ENCODE results near the gene UNC45A. TPM values are rescaled to one million over a fixed set of nuclear protein-coding genes. Genes with fewer than 3 reads are reported as not detected.

Gene UNC45A
- total RNA-seq, 4 donors from 2014 or later = 45.6 to 78.4 (median 55.3) TPM

- H3K27ac ChIP-seq = peak overlapping the region; percentile 90 to 99 (median 94)
- H3K9me3 ChIP-seq = no peaks in the 10 kb centered on the region
- H3K4me1 ChIP-seq = peaks cover 0 to 23% (median 16%) of the 10 kb centered on the region in 4 donors
- no peak for TF ChIP-seq POLR2A (IDR thresholded peaks at IDR 0.05)
- no peak for TF ChIP-seq CTCF (IDR thresholded peaks at IDR 0.05)
- DNase-seq = no peak
- H3K4me3 ChIP-seq = peak overlapping the region; percentile 70 to 89 (median 82)
- no peaks in the 10 kb centered on the region for H3K27me3 ChIP-seq
- H3K36me3 ChIP-seq = peaks cover 0 to 50% (median 0%) of the 10 kb centered on the region in 3 donors
These were observed 19.0 kb downstream of the UNC45A start for GRCh38 chr15:90953947-90954711.

- TF ChIP-seq POLR2A (IDR thresholded peaks at IDR 0.05) = peak; percentile 47 to 60
- no peak for TF ChIP-seq CTCF (IDR thresholded peaks at IDR 0.05)
- H3K27ac ChIP-seq = peak within 1 kb of the TSS; percentile 90 to 99 (median 94)
- H3K4me3 ChIP-seq = peak within 1 kb of the TSS; percentile 70 to 89 (median 82)
- peaks cover 0 to 42% (median 0%) of the 10 kb centered on the region in 3 donors for H3K36me3 ChIP-seq
- DNase-seq = peak; percentile 94 to 98 (median 96)
- no peaks in the 10 kb centered on the region for H3K27me3 ChIP-seq
- no peaks in the 10 kb centered on the region for H3K9me3 ChIP-seq
- H3K4me1 ChIP-seq = peaks cover 0 to 23% (median 16%) of the 10 kb centered on the region in 4 donors
These were observed 19.9 kb downstream of the UNC45A start, which contains the start of gene RCCD1 for GRCh38 chr15:90954712-90955623. TSS of gene RCCD1 (plus strand) at chr15:90954884. CDS start at chr15:90956735, 1,851 bp downstream.

GRCh38 chr15:90955624-90956273 is 20.7 kb downstream of the UNC45A start:
- Histone ChIP-seq H3K4me1 (peaks cover 0 to 23% (median 16%) of the 10 kb centered on the region in 4 donors), H3K9me3 (no peaks in the 10 kb centered on the region), H3K4me3 (peak overlapping the region; percentile 70 to 89 (median 82)), H3K36me3 (peaks cover 0 to 42% (median 0%) of the 10 kb centered on the region in 3 donors), H3K27ac (peak overlapping the region in 3 of 4 donors; percentile 7 to 99 (median 52)), H3K27me3 (no peaks in the 10 kb centered on the region)
- TF ChIP-seq CTCF (IDR thresholded peaks at IDR 0.05) (no peak), POLR2A (IDR thresholded peaks at IDR 0.05) (no peak)
- no peak for DNase-seq

- Histone ChIP-seq H3K36me3 (peaks cover 0 to 42% (median 0%) of the 10 kb centered on the region in 3 donors), H3K27ac (peak overlapping the region; percentile 7 to 52 (median 30)), H3K4me3 (peak overlapping the region; percentile 39 to 74 (median 56)), H3K4me1 (peaks cover 0 to 23% (median 16%) of the 10 kb centered on the region in 4 donors), H3K27me3 (no peaks in the 10 kb centered on the region), H3K9me3 (no peaks in the 10 kb centered on the region)
- DNase-seq = peak; percentile 69 to 87 (median 84)
- TF ChIP-seq CTCF (IDR thresholded peaks at IDR 0.05) (peak; percentile 78 to 97 (median 88)), POLR2A (IDR thresholded peaks at IDR 0.05) (no peak)
These were observed 21.4 kb downstream of the UNC45A start for GRCh38 chr15:90956274-90957030.
